Ramos (cell line): ENCODE measurements around the gene HRH2.

Experiments used
- in situ Hi-C: fragments of 300-500 bp; cut with MboI; formaldehyde crosslinking; loops from one replicate; pipeline ENCODE4 v1.14.3; 2022; ENCODE audit warnings: low sequenced_read_pairs; ENCODE audit not compliant: unreplicated experiment

Gene HRH2

DNA sequence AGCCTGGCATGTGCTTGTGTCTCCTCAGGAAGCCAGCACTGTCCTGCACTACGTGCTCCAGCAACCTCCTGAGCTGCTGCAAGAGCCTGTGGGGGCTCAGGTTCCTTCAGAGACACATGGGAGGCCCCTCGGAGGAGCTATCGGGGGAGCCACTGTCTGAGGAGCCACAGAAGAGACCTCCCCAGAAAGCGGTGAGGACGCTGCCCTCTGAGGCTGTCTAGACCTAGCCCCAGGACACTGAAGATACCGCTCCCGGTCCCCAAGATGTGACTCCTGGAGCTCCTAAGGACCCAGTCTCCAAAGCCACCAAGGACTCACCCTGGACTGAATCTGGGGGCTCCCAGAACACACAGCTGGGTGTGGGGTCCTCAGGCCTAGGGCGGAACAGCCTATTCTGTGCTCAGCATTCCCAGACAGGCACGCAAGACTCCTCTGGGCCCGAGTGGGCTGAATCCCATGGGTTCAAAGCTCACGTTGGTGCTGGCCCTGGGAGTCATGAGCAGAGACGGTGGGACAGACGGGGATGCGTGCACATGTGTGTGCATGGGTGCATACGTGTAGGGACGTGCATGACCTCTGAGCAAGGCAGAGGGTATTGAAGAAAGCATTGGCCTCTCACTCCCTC lies 50.0 kb downstream of the HRH2 start:
- in situ Hi-C loops: no loop called here

DNA sequence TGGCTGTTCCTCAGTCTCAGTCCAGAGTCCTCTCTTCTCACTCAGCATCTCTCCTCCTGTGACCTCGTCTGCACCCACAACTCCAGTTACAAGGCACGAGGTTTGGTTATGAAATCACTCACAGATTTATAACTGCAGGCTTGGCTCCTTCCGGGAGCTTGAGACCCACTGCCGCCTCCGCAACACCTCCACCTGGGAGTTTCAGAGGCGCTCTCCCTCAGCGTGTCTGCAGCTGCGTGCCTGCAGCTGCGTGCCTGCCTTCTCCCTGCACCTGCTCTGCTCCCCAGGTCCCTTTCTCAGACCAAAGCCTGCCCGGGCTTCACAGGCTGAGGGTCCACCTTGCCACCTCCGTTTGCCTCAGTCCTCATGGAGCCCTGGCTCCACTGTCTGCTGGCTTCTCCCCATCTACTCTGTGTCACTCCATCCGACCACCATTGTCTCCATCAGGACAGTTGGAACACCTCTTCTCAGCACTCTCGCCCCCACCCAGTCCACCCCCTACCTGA lies 51.5 kb downstream of the HRH2 start:
- in situ Hi-C loops: no loop called here

GRCh38 chr5:175710326-175710725 lies 52.5 kb downstream of the HRH2 start:
- in situ Hi-C loops: loop anchor here (10.0 kb wide), 1 partner anchor 176 kb away; no protein-coding TSS in a partner anchor

DNA sequence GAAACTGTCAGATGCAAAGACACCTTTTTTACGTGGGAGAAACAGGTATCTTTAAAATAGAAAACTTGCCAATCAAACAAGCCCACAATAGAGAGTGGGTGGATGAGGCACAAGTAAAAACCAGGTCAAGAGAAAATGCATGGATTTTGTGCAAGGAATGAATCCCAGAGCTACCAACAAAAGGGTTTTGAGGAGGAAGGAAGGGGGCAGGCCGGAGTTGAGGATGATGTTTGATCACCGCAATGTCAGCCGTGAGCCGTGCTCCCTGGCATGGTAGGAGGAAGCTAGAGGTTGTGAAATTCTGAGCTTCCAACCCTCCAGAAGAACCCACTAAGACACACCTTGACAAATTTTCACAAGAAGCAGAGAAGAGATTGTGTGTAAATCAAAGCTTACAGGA lies 53.2 kb downstream of the HRH2 start:
- in situ Hi-C loops: loop anchor here (10.0 kb wide), 1 partner anchor 176 kb away; no protein-coding TSS in a partner anchor

DNA sequence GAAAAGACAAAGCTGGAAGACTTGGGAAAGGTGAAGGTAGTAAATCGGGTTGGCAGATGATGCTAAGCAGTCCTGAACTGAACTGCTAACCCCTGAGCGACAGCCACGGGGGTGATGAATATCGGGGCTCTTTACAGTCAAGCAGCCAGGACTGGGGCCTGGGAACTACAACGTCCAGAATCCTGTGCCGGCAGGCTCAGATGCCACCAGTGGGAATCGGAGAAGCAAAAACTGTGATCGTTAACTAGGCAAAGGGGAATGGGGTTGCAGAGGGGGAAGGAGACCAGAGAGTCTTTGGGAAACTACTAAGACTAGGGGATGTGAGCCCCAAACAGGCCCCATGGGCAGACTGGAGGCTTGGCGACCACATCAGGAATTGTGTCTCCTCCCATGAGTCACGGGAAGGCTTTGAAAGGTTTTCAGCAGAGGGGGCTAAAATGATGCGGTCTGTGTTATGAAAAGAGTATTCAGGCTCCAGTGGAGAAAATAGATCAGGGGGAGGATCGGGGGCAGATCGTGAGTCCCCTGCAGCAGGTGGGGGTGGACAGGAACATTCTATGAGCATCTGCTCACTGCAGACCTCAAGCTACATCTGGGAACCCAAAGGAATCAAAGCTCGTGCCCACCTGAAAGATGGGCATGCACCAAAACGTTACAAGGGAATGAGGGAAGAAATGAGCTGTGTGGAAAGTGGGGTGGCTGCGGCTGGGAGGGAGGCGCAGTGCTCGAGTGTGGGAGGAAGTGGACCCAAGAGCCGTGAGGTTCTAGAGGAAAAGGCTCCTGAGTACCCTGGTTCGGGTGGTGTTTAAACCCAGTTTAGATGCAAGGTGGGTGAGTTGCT lies 53.8 kb downstream of the HRH2 start:
- in situ Hi-C loops: loop anchor here (10.0 kb wide), 1 partner anchor 177 kb away; no protein-coding TSS in a partner anchor

GRCh38 chr5:175712313-175712680 lies 54.4 kb downstream of the HRH2 start:
- in situ Hi-C loops: loop anchor here (10.0 kb wide), 1 partner anchor 177 kb away; no protein-coding TSS in a partner anchor

DNA sequence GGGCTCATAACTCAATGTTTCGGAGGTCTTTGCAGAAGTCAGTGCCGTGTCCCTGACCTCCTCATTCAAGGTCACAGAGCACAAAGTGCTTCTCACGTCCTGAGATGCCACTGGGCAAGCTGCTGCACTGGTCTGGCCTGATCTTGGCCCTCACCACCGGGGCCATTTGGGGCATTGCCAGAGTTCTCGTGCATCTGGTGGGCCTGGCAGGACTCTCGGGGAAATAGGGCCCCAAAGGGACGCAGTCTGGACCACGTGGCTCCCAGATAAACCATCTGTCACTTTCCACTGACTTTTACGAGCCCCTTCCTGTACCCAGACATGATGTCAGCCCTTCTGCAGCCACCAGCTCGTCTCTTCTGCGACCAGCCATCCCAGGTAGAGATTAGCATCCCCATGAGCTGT lies 54.8 kb downstream of the HRH2 start:
- in situ Hi-C loops: loop anchor here (10.0 kb wide), 1 partner anchor 178 kb away; no protein-coding TSS in a partner anchor

- in situ Hi-C loops: loop anchor here (10.0 kb wide), 1 partner anchor 179 kb away; no protein-coding TSS in a partner anchor
Observed at GRCh38 chr5:175713930-175714329, 56.1 kb downstream of the HRH2 start.

DNA sequence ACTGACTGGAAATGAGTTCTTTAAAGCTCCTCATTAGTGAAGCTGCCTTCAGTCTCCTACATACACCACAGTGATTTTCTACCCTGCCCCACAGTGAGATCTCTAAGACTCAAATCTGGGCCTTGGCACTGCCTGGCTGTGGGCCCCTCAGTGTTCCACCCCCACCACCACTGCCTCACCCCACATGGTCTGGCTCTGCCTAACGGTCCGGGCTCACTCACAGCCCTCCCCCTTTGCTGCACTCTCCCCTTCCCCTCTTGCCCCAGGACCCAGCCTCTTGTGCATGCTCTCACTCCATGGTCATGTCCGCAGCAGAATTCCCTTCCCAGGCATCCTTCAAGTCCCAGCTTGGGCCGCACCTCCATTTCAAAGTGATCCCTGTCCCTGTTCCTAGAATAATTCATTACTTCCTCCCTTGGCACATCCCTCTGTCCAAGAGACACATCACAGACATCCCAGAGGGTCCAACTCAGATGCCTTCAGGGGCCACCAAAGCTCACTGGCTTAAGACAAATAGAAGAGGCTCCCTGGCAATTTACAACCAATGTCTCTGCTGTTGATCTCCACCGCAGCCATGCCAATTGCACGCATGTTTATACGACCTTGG lies 56.7 kb downstream of the HRH2 start:
- in situ Hi-C loops: loop anchor here (10.0 kb wide), 1 partner anchor 180 kb away; no protein-coding TSS in a partner anchor

- in situ Hi-C loops: loop anchor here (10.0 kb wide), 1 partner anchor 181 kb away; no protein-coding TSS in a partner anchor
Observed at GRCh38 chr5:175715627-175716522, 58.0 kb downstream of the HRH2 start.

GRCh38 chr5:175717837-175718236 lies 60.0 kb downstream of the HRH2 start:
- in situ Hi-C loops: loop anchor here (10.0 kb wide), 1 partner anchor 183 kb away; no protein-coding TSS in a partner anchor

DNA sequence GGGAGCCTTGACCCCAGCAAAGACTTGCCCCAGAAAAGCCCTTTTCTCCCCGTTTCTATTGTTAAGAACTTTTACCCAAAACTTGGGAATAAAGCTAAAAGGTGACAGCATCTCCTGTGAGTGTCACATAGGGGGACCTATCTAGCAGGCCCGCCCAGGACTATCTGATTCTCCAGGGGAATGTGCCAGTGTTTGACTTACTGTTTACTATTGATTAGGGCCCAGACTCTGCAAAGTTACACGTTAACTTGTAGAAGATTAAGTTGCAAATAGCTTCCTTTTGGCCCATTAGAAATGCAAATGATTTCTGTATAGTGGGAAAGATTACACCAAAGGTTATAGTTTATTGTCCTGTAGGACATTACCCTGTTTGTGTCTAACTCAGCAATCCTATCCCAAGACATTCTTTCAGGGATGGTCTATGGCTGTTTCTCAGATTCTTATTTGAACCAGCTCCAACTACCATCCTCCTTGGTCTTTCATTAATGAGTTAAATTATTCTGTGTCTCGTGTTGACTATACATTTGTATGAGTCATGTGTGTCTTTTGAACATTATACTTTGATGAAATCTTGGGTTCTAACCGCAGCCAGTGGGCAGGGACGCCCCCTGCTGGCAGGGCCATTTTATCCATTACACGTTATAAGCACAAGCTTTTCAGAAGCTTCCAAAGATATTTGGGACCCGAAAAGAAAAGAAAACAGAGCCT lies 60.7 kb downstream of the HRH2 start:
- in situ Hi-C loops: loop anchor here (10.0 kb wide), 1 partner anchor 184 kb away; no protein-coding TSS in a partner anchor

GRCh38 chr5:175719109-175719432 lies 61.2 kb downstream of the HRH2 start:
- in situ Hi-C loops: loop anchor here (10.0 kb wide), 1 partner anchor 184 kb away; no protein-coding TSS in a partner anchor

DNA sequence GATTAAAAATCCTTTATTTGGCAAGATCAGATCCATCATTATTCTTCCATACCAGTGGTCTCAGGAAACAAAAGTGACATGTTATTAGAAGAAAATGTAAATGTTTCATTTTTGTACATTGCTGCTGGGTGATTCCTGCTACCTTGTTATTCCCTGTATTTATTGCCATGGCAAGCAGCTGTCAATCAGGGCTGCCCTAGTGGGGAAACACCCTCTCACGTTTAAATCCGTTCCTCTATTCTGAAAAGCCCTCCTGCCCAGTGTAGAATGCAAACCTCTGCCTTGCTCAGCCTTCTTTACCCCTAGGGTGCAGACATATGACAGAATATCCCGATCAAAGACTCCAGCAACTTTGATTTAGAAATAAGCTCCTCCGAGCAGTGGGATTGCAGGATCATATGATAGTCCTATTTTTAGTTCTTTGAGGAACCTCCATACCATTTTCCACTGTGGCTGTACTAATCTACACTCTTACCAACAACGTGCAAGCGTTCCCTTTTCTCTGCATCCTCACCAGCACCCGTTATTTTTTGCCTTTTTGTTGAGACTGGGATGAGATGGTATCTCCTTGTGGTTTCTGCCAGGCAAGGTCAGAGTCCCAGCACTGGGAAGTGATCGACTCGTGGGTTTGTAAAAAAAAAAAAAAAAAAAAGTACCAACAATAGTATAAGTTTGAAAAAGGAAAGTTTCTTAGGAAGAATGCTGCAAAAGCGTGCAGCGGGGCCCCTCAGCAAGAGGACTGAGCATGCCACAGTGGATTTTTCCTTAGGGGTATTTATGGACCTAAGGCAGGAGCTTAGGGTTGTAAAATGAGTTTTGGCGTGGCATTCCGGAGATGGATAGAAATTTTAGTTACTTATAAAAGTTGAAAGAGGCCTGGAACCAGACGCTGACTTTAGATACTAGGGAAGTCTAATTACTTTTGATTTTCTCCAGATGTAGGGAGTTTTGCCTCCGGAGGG lies 66.7 kb downstream of the HRH2 start:
- in situ Hi-C loops: loop anchor here (25.0 kb wide), 3 partner anchors 688 to 1388 kb away; partner anchors contain the start of gene CLTB

GRCh38 chr5:175728316-175728715 lies 70.4 kb downstream of the HRH2 start:
- in situ Hi-C loops: loop anchor here (25.0 kb wide), 3 partner anchors 684 to 1384 kb away; partner anchors contain the start of gene CLTB

- in situ Hi-C loops: loop anchor here (25.0 kb wide), 3 partner anchors 683 to 1383 kb away; partner anchors contain the start of gene CLTB
Observed at GRCh38 chr5:175728885-175729828, 71.3 kb downstream of the HRH2 start.
